MG63 (cell line): ENCODE data around the gene PACSIN3. TPM values are rescaled to one million over a fixed set of nuclear protein-coding genes. Genes with fewer than 3 reads are reported as not detected.

Experiments used
- DNase-seq: peaks from one replicate; pipeline ENCODE4 v3.0.0-alpha.2; 2020
- H3K27me3 ChIP-seq: fragments of 250-450 bp; sonication (Bioruptor Pico); 2 replicates; pipeline ENCODE4 v1.5.1; 2020; ENCODE audit warnings: mild to moderate bottlenecking, moderate library complexity
- H3K36me3 ChIP-seq: fragments of 250-450 bp; sonication (Bioruptor Pico); 2 replicates; pipeline ENCODE4 v1.5.1; 2020; ENCODE audit warnings: mild to moderate bottlenecking, moderate library complexity
- H3K4me3 ChIP-seq: fragments of 250-450 bp; sonication (Bioruptor Pico); 2 replicates; pipeline ENCODE4 v1.5.1; 2020; ENCODE audit warnings: mild to moderate bottlenecking, moderate library complexity
- H3K9me3 ChIP-seq: fragments of 250-450 bp; sonication (Bioruptor Pico); 2 replicates; pipeline ENCODE4 v1.5.1; 2020; ENCODE audit warnings: mild to moderate bottlenecking, moderate library complexity
- total RNA-seq: library from RNA; depleted of rRNA; stranded (reverse); fragments of >200 nt; shearing (Covaris generic); gene quantifications from 2 replicates; pipeline ENCODE4 v1.2.3, GENCODE V29; 2014; ENCODE audit warnings: low replicate concordance

PACSIN3 gene
- total RNA-seq, 1 experiment from 2014 or later: 92.5 TPM

DNA sequence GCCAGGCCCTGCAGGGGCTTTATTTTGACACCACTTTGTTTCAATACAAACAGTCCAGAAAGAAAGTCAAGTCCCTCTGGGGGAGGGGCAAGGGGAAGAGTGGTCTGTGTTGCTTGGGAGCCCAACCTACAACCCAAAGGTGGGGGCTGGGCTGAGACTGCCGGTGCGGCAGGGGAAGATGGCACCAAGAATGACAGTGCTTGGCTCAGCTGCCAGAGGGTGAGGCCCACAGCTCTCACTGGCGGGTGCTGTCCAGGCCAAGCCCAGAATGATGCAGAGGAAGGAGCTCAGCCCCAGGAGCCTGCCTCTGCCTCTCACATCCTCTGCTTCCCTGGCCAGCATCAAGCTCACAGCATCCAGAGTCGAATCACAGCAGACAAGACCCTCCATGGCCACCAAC lies 21.9 kb downstream of the PACSIN3 start:
- Histone ChIP-seq H3K4me3 (no peak overlapping the region), H3K27me3 (no peaks in the 10 kb centered on the region), H3K36me3 (peaks cover 43% of the 10 kb centered on the region), H3K9me3 (no peaks in the 10 kb centered on the region)
- no peak for DNase-seq

DNA sequence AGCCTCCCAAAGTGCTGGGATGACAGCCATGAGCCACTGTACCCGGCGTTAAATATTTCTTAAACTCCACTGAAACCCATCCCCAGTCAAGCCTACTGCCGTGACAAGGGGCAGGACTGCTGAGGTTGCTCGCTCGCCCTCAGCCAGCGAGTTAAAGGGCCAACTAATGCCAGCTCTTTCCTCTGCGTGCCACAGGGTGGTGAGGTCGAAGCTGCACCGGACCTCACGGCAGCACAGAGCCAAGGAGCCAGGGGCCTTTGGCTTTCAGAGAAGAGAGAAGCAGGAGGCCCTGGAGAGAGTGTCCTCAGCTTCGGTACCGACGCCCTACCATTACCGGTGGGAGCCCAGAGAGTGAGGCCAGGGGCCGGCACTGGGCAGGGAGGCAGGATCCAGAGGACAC lies 22.3 kb downstream of the PACSIN3 start:
- Histone ChIP-seq H3K27me3 (no peaks in the 10 kb centered on the region), H3K36me3 (peaks cover 39% of the 10 kb centered on the region), H3K9me3 (no peaks in the 10 kb centered on the region), H3K4me3 (no peak overlapping the region)
- DNase-seq: no peak

DNA sequence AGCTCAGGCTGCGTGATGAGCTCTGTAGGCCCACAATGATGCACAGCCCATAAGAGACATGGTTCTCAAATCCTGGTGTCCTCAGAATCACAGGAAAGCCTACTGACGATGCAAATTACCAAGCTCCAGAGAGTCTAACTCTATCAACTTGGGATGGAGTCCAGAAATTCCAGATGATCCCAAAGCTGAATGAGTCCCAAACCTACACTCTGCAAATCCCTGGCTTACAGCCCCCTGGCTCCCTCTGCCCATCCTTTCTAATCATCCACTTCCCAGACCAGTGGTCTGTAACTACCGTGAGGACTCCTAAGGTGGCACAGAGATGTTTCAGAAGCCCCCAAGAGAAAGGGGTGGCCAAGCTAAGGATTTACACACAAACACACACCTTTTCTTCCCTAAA lies 23.0 kb downstream of the PACSIN3 start:
- no peaks in the 10 kb centered on the region for H3K9me3 ChIP-seq
- no peaks in the 10 kb centered on the region for H3K27me3 ChIP-seq
- H3K4me3 ChIP-seq: no peak overlapping the region
- no peak for DNase-seq
- peaks cover 34% of the 10 kb centered on the region for H3K36me3 ChIP-seq

DNA sequence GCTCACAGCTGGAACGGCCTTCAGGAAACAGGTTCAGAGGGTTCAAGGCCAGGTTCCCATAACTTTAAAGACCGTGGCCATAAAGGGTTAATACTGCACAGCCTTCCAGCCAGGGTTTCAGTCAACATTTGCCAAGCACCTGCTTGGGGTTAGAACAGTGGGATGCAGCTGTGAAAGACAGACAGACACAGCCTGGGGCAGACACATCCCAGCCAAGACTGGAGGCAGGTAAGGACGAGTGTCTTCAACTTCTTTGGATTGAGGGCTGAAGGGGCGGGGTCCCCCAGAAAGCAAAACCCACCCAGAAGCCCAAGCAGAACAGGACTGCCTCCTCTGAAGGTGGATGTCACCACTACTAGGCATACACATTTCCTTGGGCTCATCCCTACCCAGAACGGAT lies 23.8 kb downstream of the PACSIN3 start:
- no peak for DNase-seq
- Histone ChIP-seq H3K9me3 (no peaks in the 10 kb centered on the region), H3K4me3 (no peak overlapping the region), H3K27me3 (no peaks in the 10 kb centered on the region), H3K36me3 (peaks cover 32% of the 10 kb centered on the region)

DNA sequence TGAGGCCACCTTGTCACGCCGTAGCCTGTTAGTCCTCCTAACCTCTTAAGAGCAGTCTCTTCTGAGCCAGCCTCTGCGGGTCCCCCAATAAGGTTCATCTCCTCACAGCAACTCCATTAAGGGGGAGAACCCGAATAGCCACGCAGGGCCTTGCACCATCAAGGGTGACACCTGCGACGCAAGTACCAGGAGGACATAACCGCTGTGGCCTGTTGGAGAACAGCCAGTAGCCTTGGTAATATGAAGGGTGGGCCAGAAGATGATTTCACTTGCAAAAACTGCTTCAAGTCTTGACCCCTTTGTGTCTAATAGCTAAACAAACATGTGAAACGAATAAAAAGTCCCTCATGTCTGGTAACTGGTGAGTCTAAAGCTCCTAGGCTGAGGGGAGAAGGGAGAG lies 24.3 kb downstream of the PACSIN3 start:
- Histone ChIP-seq H3K9me3 (no peaks in the 10 kb centered on the region), H3K36me3 (peaks cover 26% of the 10 kb centered on the region), H3K4me3 (no peak overlapping the region), H3K27me3 (no peaks in the 10 kb centered on the region)
- no peak for DNase-seq

DNA sequence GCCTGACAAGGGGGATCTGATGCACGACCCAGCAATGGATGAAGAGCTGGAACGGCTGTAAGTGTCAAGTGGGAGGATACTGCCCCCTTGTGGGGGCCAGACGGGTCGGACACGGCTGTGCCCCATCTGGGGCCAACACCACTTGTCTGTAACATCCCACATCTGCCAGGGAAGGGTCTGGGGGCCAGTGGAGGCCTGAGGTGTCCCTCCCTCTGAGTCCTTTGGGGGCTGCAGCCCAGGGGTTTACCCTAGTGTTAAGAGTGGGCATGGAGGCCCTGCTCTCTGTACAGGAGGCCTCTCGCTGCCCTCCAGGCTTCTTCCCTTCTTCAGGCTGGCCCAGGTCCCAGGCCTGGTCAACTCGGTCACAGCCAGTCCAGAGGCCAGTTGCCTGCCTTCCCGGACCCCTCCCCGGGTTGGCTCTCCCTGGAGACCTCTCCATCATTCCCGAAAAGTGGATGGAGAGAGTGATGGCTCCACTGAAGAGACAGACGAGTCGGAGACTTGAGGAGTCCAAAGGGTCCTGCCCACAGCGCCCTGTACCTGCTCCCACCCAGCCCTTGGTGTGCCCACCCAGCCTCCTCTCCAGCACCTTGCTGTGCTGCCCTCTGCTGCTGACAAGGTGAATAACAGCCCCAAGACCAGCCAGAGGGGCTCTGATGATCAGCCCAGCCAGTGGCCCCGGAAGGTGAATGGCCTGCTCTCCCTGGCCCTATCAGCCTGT lies 24.9 kb downstream of the PACSIN3 start:
- DNase-seq: peak; percentile 57
- no peaks in the 10 kb centered on the region for H3K9me3 ChIP-seq
- H3K36me3 ChIP-seq: peaks cover 21% of the 10 kb centered on the region
- no peaks in the 10 kb centered on the region for H3K27me3 ChIP-seq
- no peak overlapping the region for H3K4me3 ChIP-seq

DNA sequence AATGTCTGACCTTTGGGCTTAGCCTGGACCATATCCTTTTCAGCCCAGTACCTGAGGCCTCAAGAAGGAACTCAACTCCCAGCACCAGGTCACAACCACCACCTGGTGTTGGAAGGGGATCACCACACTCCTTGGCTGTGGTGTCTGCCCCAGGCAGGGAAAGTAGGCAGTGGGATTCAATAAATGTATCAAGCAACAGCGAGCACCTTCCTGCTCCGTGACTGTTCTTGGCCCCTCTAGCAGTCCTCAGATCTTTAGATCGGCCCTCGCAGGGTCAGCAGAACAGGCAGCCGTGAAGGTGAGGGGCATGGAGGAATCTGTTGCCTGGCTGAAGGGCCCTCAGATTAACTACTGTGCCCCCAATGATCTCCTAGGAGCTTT lies 25.5 kb downstream of the PACSIN3 start:
- Histone ChIP-seq H3K36me3 (peaks cover 18% of the 10 kb centered on the region), H3K9me3 (no peaks in the 10 kb centered on the region), H3K27me3 (no peaks in the 10 kb centered on the region), H3K4me3 (no peak overlapping the region)
- DNase-seq: no peak

DNA sequence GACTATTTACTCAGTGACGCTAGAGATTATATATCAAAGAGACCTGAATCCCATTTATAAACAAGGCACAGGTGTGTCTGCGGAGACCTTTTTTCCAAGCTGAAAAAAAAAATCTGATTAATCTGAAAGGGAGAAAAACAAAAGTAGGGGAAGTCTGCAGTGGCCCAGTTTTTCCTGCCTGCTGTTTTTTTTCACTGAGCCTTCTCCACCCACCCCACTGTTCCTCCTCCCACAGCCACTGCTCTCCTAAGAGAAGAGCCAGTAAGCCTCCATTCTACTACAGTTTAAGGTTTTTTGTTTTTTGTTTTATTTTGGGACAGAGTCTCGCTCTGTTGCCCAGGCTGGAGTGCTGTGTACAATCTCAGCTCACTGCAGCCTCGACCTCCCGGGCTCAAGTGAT lies 28.0 kb downstream of the PACSIN3 start:
- Histone ChIP-seq H3K9me3 (no peaks in the 10 kb centered on the region), H3K36me3 (0 out of 2 replicates have a peak, but pooled peaks cover 1% of the 10 kb centered on the region), H3K4me3 (no peak overlapping the region), H3K27me3 (no peaks in the 10 kb centered on the region)
- DNase-seq: no peak

DNA sequence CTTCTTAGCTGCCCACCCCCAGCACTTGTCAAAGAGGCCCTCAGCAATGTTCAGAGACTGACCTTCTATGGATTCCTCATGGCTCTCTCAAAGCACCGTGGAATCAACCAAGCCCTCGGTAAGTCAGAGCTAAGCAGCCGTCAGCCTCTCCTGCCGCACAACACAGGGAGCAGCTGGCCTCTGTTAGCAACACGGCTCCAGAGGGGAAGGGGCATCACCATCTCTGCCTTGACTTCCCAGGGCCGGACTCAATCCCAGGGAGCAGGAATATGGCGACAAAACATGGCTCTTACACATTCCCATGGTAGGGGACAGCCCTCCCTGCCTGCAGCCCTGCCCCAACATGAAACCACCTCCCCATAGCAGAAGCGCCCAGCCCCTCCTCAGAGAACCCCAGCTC lies 28.4 kb downstream of the PACSIN3 start:
- H3K36me3 ChIP-seq: no peaks in the 10 kb centered on the region
- no peak for DNase-seq
- H3K4me3 ChIP-seq: no peak overlapping the region
- H3K27me3 ChIP-seq: no peaks in the 10 kb centered on the region
- no peaks in the 10 kb centered on the region for H3K9me3 ChIP-seq

DNA sequence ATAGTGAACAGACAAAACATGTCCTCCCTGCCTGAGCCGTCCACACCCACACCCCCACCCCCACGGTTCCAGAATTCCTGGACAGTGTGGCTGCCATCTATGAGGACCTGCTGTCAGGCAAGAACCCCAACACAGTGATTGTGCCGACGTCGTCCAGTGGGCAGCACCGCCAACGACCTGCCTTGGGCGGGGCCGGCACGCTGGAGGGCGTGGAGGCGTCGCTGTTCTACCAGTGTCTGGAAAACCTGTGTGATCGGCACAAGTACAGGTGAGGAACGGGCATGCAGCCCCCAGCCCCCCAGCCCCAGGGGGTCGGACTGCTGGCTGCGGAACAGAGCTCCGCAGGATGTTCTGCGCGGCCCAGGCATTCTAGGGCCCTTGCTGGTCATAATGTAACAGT lies 29.3 kb downstream of the PACSIN3 start:
- no peak for DNase-seq
- no peaks in the 10 kb centered on the region for H3K9me3 ChIP-seq
- no peaks in the 10 kb centered on the region for H3K27me3 ChIP-seq
- H3K4me3 ChIP-seq: no peak overlapping the region
- no peaks in the 10 kb centered on the region for H3K36me3 ChIP-seq

DNA sequence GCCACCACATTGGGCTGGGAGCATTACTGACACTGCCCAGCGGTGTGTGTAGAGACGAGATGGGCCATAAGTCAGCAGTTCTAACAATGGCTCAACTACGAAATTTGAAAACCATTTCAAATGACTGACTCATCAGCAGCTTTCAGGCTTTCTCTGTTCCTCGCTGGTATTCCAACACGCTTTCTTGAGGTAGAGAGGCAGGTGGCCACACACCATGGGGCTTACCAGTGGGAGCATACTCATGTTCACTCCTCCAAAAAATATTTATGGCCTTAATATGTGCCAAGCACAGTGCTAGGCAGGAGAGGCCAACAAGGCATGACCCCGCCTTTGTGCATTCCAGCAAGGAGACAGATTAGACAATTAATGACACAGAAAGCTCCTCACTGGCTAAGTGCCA lies 29.9 kb downstream of the PACSIN3 start:
- Histone ChIP-seq H3K36me3 (no peaks in the 10 kb centered on the region), H3K4me3 (no peak overlapping the region), H3K27me3 (no peaks in the 10 kb centered on the region), H3K9me3 (no peaks in the 10 kb centered on the region)
- no peak for DNase-seq

DNA sequence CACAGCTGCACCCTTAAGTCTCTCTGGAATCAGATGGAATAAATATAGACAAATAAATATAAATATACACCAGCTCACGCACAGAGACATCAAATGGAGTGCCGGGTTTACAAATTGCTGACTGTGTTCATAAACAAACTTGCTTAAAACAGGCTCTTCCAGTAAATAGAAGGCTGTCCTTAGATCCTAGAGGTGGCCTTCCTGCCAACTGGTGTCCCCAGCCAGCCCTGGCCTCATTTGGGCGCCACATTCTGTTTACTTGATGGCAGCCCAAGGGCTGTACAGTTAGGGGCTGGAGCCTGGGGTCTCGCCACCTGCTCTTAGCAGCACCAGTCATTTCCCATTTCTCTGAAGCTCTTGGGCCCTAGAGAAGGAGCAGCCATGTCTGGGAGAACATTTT lies 30.4 kb downstream of the PACSIN3 start:
- Histone ChIP-seq H3K4me3 (no peak overlapping the region), H3K9me3 (no peaks in the 10 kb centered on the region), H3K36me3 (no peaks in the 10 kb centered on the region), H3K27me3 (no peaks in the 10 kb centered on the region)
- no peak for DNase-seq

DNA sequence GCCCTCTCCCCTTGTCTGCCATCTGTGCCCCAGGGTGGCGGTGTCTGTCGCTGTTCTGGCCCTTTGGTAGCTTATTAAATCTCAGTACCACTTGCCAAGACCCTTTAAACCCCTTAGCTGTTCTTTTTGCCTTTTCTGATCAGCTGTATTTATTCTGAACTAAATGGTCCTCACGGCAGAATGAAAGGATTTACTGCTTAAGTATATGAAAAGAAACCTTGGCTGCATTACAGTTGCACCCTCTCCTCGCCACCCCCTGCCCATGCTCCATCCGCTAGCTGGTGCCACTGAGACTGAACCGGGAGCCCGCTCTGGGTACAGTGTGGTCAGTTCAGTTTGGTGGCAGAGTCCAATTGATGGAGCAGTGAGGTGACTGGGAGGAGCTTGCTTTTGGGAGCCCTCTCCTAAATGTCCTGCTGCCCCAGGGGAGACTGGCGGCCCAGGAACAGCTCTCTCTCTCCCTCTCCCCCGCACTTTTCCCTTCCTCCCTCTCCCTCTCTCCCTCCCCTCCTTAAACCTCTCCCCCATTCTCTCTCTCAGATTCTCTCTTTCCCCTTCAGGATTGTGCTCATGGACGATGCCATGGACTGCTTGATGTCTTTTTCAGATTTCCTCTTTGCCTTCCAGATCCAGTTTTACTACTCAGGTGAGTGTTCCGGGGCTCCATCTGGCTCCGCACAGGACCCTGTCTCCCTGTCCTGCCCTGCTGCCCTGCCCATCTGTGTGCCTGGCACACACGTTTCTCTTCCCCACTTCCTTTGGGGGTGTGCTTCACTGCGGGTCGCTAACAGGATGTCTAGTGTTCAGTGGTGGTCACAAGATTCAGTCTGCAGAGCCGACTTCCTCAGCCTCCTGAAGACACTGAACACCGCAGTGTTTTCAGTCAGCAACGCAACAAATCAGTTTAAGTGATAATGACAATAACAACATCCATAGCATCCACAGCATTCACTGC lies 31.3 kb downstream of the PACSIN3 start:
- Histone ChIP-seq H3K4me3 (no peak overlapping the region), H3K36me3 (no peaks in the 10 kb centered on the region), H3K9me3 (no peaks in the 10 kb centered on the region)

DNA sequence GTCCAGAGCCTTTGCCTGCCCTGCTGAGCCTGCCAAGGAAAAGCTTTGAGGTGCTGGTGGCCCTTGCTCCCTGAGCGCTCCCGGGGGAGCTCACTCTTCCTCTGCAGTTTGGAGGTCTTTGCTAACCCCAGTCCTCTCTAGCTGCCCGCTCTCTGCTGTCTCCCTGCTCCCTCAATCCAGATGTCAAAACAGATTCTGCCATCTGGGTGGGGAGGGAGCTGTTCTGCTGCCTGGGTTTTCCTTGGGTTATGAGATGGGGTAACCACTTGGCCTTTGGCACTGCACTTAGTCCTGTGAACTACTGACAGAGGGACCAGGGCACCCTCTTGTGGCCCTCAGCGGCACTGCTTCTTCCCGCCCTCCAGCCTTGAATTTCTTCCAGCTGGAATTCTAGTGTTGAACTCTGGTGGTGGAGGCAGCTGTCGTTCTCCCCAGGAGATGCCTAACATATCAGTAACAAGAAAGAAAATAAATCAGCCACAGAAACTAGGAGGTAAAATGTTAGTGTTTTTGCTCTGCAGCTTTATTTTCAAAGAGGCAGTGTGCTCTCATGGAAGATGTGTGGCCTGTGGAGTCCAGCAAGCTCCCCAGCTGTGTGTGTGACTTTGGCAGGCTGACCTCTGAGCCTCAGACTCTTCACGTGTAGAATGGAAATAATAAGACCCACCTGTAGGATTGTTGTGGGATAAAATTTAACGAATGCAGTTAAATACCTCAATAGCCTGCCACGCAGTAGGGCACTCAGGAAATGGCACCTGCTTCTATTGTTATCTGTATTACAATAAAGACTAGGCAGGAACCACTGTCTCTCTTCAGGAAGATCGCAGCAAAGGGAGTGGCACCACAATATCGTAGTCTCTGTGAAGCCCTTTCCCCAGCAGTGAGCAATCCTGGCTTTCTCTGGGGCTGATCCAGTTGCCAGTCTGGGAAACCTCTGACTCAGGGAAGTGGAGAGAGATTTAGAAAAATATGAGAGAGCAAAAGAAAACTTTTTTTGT lies 33.0 kb downstream of the PACSIN3 start:
- H3K27me3 ChIP-seq: no peaks in the 10 kb centered on the region
- no peaks in the 10 kb centered on the region for H3K9me3 ChIP-seq
- no peaks in the 10 kb centered on the region for H3K36me3 ChIP-seq
- peak; percentile 66 for DNase-seq
- no peak overlapping the region for H3K4me3 ChIP-seq

More for the DNA sequence above, 31.3 kb downstream of the PACSIN3 start:
- no peak for DNase-seq
- H3K27me3 ChIP-seq: no peaks in the 10 kb centered on the region

DNA sequence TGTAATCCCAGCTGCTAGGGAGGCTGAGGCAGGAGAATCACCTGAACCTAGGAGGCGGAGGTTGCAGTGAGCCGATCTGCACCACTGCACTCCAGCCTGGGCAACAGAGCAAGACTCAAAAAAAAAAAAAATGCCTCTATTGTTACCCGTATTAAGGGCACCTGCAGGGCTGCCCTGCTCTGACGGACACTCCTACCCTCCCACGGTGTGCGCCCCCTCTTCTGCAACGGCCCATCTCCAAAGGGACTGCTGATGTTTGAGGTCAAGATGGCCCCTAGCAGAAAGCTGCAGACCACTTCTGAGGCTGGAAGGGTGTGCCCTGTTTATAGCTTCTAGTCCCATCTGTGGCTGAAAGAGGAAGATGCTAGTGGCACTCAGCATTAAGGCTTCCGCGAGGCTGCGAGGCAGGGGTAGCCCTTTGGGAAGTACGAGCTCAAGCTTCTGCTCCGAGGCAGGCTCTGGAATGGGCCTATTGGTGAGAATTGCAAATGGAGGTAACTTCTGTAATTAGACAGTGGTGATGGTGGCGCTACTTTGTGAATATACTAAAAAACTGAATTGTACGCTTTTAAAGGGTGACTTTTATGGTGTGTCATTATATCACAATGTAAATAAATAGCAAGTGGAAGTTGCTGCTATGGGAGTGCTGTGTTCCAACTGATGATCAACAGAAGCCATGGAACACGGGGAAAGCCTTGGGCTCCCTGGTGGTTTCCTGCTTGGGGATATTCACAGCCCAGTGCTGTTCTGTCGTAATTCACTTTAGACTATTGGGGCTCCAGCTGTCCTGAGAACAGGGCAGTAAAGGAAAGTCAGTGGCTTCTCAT lies 33.9 kb downstream of the PACSIN3 start:
- H3K36me3 ChIP-seq: no peaks in the 10 kb centered on the region
- H3K9me3 ChIP-seq: no peaks in the 10 kb centered on the region
- DNase-seq: no peak
- H3K4me3 ChIP-seq: no peak overlapping the region
- H3K27me3 ChIP-seq: no peaks in the 10 kb centered on the region

DNA sequence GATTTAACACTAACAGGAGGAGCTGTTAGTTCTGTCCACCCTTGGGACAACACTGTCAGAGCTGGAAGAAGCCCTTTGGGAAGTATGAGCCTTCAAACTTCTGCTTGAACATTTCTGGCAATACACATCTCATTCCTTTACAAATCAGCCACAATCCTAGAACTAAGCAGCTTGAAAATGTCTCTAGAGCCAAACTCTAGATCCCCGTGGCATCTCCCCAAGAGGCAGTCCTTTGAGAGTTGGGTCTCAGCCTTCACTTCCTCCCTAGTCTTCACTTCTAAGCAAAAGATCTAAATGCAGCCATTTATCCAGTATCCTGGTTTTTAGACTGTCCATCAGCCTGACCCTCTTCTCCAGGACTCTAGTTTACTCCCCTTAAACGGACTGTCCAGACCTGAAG lies 36.5 kb downstream of the PACSIN3 start:
- no peak for DNase-seq
- no peaks in the 10 kb centered on the region for H3K36me3 ChIP-seq
- no peak overlapping the region for H3K4me3 ChIP-seq
- no peaks in the 10 kb centered on the region for H3K27me3 ChIP-seq
- H3K9me3 ChIP-seq: no peaks in the 10 kb centered on the region
